Fibroblast of peridontal ligament (primary cell): ENCODE measurements around the gene ANKS1A.
A peak's percentile ranks its signal among the peaks of the same experiment; 100 is the strongest.

ENCODE experiments used
- DNase-seq: peaks from one replicate; pipeline ENCODE4 v3.0.0-alpha.2; 2010; ENCODE audit errors: extremely low read depth

The ANKS1A gene

GRCh38 chr6:35023091-35024000, 134.3 kb downstream of the ANKS1A start:
- DNase-seq = no peak

GRCh38 chr6:35024551-35025054, 135.5 kb downstream of the ANKS1A start:
- peak; percentile 47 for DNase-seq

GRCh38 chr6:35025232-35026188, 136.5 kb downstream of the ANKS1A start:
- no peak for DNase-seq

GRCh38 chr6:35026434-35027222, 137.6 kb downstream of the ANKS1A start:
- DNase-seq = no peak

DNA sequence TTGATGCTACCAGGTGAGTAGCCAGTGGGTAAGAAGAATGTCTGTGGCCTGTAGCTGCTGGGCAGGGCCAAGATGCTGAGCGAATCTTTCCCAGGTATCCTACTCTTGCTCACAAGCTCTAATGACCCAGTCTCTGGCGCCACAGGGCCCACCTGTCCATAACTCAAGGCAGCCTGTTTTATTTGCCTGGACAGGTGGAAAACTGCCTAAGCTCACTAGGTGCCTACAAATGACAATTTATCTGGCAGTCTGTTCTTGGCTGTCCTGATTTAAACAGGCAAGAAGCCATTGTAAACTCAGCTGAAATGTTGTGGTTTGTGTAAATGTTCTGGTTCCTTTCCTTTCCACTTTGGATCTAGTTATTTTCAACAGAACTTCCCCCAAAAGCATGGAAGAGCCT, 138.8 kb downstream of the ANKS1A start:
- no peak for DNase-seq

- DNase-seq = no peak
These were observed 140.0 kb downstream of the ANKS1A start for GRCh38 chr6:35028781-35029769.

- no peak for DNase-seq
These were observed 141.0 kb downstream of the ANKS1A start for GRCh38 chr6:35030099-35030498.

DNA sequence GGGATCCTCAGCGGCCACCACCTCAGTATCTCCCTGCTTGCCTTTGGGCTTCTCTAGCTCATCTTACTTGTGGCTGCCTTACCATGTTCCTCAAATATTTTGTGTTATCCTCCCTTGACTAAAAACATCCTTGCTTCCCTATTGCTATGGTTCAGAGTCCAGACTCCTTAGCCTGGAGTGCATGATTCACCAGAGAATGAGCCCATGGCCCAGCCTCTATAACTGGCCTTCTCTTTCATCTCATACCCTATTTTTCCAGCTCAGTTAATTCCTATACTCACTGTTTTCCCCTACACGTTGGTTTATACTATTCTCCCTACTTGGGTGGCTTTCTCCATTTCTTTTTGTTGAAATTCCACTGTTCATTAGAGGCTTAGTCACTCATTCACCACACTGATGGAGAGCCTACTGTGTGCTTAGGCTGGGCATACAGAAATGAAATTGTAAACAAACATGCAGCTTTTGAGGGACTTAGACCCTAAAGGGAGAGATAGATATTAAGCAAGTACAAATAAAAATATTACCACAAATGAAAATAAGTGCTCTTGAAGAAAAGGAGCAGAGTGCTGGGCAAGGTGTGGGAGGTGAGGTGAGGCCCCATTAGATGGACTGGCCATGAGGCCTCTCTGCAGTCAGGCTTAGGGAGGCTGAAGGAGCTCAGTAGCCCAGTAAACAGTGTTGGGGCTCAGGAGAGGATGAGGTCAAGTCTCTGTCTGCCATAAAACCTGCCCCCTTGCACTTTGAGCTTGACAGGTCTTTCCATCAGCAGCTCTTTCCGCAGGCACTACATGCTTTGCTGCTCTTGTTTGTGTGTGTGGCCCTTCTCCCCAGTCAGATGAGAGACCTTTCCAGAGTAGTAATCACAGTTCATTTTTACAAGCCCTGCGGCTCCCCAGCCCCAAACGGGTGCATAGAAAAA, 142.8 kb downstream of the ANKS1A start:
- no peak for DNase-seq

GRCh38 chr6:35033683-35034082, 144.6 kb downstream of the ANKS1A start:
- no peak for DNase-seq

- no peak for DNase-seq
These were observed 145.5 kb downstream of the ANKS1A start for GRCh38 chr6:35034411-35035191.

- no peak for DNase-seq
These were observed 146.5 kb downstream of the ANKS1A start for GRCh38 chr6:35035481-35036030.

DNA sequence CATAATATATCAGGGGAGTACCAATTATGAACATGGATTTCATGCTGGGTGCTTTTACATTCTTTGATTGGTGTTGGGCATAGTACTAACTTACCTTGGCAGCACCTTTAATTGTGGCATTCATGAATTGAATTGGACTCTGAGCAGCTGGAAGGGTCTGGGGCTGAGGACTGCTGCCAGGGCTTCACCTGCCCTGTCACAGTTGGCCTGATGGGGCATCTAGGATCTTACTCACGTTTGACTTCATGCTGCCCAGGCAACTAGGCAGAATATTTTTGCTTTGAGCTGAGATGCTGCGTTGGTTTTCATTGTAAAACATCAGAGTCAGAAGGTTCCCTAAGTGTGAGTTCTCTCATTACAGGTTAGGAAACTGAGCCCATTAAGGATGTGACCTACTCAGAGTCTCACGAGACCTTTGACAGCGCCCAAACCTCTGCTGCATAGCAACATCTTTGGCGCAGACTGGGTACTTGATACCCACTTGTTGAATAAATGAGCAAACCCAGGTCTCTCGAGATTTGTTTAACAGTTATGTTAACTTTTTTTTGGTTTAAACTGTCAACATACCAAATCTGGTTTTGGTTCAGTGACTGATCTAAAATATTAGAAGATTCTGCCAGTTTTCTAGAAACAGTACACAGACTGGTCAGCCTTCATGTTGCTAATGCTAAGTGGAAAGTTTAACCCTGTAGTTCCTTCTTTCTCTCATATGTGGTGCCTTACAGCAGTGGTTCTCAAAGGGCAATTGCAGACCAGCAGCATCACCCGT, 147.2 kb downstream of the ANKS1A start:
- peak; percentile 64 for DNase-seq

GRCh38 chr6:35036828-35037663, 148.0 kb downstream of the ANKS1A start:
- DNase-seq = no peak

- DNase-seq = no peak
These were observed 148.6 kb downstream of the ANKS1A start for GRCh38 chr6:35037664-35038038.

DNA sequence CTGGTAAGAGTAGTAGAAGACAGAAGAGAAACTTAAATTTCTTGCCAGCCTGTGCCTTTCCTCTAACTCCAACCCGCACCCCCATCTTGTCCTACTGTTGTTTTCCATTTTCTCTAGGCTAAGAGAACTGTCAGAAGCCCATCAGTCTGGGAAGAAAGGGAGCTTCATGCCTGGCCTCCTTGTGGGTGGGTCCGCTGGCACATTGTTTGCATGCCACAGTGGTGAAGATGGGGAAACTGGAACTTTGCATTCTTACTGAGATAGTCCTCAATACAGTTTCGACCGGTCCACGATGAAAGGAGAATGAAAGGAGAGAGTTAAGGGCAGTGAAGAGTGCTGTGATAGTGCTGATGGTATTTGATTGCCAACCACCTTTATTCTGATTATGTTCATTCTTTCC, 149.0 kb downstream of the ANKS1A start:
- DNase-seq = no peak

- no peak for DNase-seq
These were observed 151.3 kb downstream of the ANKS1A start for GRCh38 chr6:35040398-35040797.
